ENCODE data around the gene CORO1A. TPM values are rescaled to one million over a fixed set of nuclear protein-coding genes. Genes with fewer than 3 reads are reported as not detected.
"Not testable (repeated sequence)": the region's sequence is repeated elsewhere in the genome, so short reads cannot be mapped to it uniquely, and the experiment has no call there.

The CORO1A gene
- total RNA-seq, 1 experiment from 2014 or later = 7.0 TPM

DNA sequence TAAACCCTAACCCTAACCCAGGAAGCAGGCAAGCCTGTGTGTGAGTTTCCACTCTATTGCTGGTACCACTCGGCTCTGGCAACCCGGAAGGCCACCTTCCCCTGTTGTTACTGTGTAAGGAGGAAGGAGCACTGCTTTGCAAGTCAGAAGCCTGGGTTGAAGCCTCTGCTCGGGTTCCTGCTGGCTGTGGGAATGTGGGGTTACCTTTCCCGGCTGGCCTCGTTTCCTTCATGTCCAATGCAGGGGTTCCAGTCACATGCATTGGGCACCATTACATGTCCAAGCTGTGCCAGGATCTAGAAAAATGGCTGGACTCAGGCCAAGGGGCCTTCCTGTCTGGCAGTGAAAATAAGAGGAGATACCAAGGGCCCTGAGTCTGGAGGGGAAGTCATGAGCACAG is 33.7 kb downstream of the CORO1A start:
- H3K9me3 ChIP-seq (ENCODE audit: control insufficient read depth in 1 of 2, insufficient read depth in 1 of 2, low read depth in 1 of 2, low read length in 2 of 2); H3K79me2 ChIP-seq (ENCODE audit: insufficient read depth, low read length); intact Hi-C loops (cut with micrococcal nuclease); CTCF ChIA-PET; RAD21 ChIA-PET (ENCODE audit: low non-redundant PET in 1 of 2, low total read pairs in 2 of 2, uncharacterized antibody in 2 of 2, unreplicated experiment in 2 of 2); H3K36me3 ChIP-seq (ENCODE audit: control insufficient read depth in 1 of 2, insufficient read depth in 2 of 2, low read length in 2 of 2); H2AFZ ChIP-seq (ENCODE audit: low read depth, low read length, poor library complexity, severe bottlenecking); H3K9me2 ChIP-seq (ENCODE audit: insufficient read depth); ATAC-seq; POLR2A ChIA-PET; H3K4me1 ChIP-seq (ENCODE audit: control insufficient read depth in 1 of 2, insufficient read depth in 2 of 2, low read length in 2 of 2); H3K27me3 ChIP-seq (ENCODE audit: insufficient read depth, low read length); H3K9ac ChIP-seq (ENCODE audit: low read length); H3K27ac ChIP-seq (ENCODE audit: low read depth, low read length); DNase-seq (ENCODE audit: low read depth, low spot score); H4K20me1 ChIP-seq (ENCODE audit: insufficient read depth); BruUV-seq (replicated peaks); H3K4me3 ChIP-seq (replicated peaks in 1 of 2; ENCODE audit: low read depth in 1 of 2, low read length in 2 of 2); H3K4me2 ChIP-seq (ENCODE audit: low read length): not testable (repeated sequence)

Other genes with a start within 250 kb of the CORO1A start
- 75.5 TPM for gene TMEM219, start 221.5 kb upstream of the CORO1A start, total RNA-seq (2021; ENCODE audit: unreplicated experiment)
- 56.7 TPM for gene TAOK2, start 209.7 kb upstream of the CORO1A start, total RNA-seq (2021; ENCODE audit: unreplicated experiment)
- gene HIRIP3, start 188.0 kb upstream of the CORO1A start, total RNA-seq (2021; ENCODE audit: unreplicated experiment) = 21.8 TPM
- gene INO80E, start 187.4 kb upstream of the CORO1A start, total RNA-seq (2021; ENCODE audit: unreplicated experiment) = 89.8 TPM
- gene DOC2A, start 172.6 kb upstream of the CORO1A start, total RNA-seq (2021; ENCODE audit: unreplicated experiment) = 17.3 TPM
- not detected for gene C16orf92, start 160.4 kb upstream of the CORO1A start, total RNA-seq (2021; ENCODE audit: unreplicated experiment)
- 1.0 TPM for gene TLCD3B, start 152.3 kb upstream of the CORO1A start, total RNA-seq (2021; ENCODE audit: unreplicated experiment)
- 2,423 TPM for gene ALDOA, start 117.8 kb upstream of the CORO1A start, total RNA-seq (2021; ENCODE audit: unreplicated experiment)
- 165 TPM for gene PPP4C, start 107.6 kb upstream of the CORO1A start, total RNA-seq (2021; ENCODE audit: unreplicated experiment)
- 1.4 TPM for gene TBX6, start 91.7 kb upstream of the CORO1A start, total RNA-seq (2021; ENCODE audit: unreplicated experiment)
- 10.9 TPM for gene YPEL3, start 87.4 kb upstream of the CORO1A start, total RNA-seq (2021; ENCODE audit: unreplicated experiment)
- 7.0 TPM for gene GDPD3, start 70.1 kb upstream of the CORO1A start, total RNA-seq (2021; ENCODE audit: unreplicated experiment)
- gene MAPK3, start 60.4 kb upstream of the CORO1A start, total RNA-seq (2021; ENCODE audit: unreplicated experiment) = 68.8 TPM
- gene BOLA2B, start 10.1 kb downstream of the CORO1A start, total RNA-seq (2021; ENCODE audit: unreplicated experiment) = 180 TPM
- 48.3 TPM for gene SLX1A, start 10.3 kb downstream of the CORO1A start, total RNA-seq (2021; ENCODE audit: unreplicated experiment)
- gene SULT1A3, start 15.7 kb downstream of the CORO1A start, total RNA-seq (2021; ENCODE audit: unreplicated experiment) = 23.5 TPM
- 9.1 TPM for gene NPIPB13, start 64.9 kb downstream of the CORO1A start, total RNA-seq (2021; ENCODE audit: unreplicated experiment)
- 51.8 TPM for gene CD2BP2, start 171.7 kb downstream of the CORO1A start, total RNA-seq (2021; ENCODE audit: unreplicated experiment)
- gene TBC1D10B, start 186.9 kb downstream of the CORO1A start, total RNA-seq (2021; ENCODE audit: unreplicated experiment) = 49.2 TPM
- gene MYL11, start 191.2 kb downstream of the CORO1A start, total RNA-seq (2021; ENCODE audit: unreplicated experiment) = not detected
- gene SEPTIN1, start 199.0 kb downstream of the CORO1A start, total RNA-seq (2021; ENCODE audit: unreplicated experiment) = 3.4 TPM
- 17.9 TPM for gene ZNF48, start 211.8 kb downstream of the CORO1A start, total RNA-seq (2021; ENCODE audit: unreplicated experiment)
- 11.0 TPM for gene ZNF771, start 224.0 kb downstream of the CORO1A start, total RNA-seq (2021; ENCODE audit: unreplicated experiment)
- 125 TPM for gene DCTPP1, start 246.4 kb downstream of the CORO1A start, total RNA-seq (2021; ENCODE audit: unreplicated experiment)